ENCODE results near the gene SCCPDH.

DNA sequence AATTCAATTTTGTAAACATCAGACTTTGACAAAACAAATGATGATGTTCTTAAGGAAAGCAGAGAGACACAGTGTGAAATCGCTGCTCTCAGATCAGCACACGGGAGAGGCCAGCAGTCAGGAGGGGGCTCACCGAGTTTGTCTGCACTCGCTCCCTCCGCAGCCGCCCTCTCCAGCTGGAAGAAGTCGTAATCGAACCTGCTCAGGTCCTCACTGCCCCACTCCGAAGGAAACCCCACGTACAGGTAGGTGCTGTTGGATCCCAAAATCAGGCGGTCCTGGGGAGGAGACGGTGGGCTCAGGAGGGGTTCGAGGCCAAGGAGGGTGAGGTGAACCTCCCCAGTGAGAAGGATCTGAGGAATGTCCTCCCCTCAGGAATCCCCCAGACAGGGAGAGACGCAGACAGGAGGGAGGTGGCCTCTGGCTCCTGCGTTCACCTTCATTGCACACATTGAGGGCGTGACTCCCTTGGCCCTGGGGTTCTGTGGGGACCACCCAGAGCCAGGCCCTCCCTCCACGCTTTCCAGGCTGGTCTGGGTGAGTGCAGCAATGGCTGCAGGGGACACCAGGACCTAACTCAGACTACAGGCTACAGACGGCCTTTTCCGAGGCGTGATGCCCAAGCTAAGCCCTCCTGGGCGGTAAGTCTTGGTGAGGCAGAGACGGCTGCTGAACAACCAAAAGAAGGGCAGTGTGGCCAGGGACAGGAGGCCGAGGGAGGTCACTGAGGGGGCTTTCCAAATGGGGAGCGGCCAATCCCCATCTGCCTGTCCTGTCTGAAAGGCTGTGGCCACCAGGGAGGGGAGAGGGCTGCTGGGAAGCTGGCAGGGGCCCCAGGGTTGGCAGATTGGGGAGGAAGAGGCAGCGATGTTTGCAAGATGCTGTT is 65.5 kb downstream of the SCCPDH start:
- TF ChIP-seq, protein P1, sequence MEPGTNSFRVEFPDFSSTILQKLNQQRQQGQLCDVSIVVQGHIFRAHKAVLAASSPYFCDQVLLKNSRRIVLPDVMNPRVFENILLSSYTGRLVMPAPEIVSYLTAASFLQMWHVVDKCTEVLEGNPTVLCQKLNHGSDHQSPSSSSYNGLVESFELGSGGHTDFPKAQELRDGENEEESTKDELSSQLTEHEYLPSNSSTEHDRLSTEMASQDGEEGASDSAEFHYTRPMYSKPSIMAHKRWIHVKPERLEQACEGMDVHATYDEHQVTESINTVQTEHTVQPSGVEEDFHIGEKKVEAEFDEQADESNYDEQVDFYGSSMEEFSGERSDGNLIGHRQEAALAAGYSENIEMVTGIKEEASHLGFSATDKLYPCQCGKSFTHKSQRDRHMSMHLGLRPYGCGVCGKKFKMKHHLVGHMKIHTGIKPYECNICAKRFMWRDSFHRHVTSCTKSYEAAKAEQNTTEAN (CRISPR knock-in tag; IDR thresholded peaks at IDR 0.05), result no peak
- TF ChIP-seq, protein P2, sequence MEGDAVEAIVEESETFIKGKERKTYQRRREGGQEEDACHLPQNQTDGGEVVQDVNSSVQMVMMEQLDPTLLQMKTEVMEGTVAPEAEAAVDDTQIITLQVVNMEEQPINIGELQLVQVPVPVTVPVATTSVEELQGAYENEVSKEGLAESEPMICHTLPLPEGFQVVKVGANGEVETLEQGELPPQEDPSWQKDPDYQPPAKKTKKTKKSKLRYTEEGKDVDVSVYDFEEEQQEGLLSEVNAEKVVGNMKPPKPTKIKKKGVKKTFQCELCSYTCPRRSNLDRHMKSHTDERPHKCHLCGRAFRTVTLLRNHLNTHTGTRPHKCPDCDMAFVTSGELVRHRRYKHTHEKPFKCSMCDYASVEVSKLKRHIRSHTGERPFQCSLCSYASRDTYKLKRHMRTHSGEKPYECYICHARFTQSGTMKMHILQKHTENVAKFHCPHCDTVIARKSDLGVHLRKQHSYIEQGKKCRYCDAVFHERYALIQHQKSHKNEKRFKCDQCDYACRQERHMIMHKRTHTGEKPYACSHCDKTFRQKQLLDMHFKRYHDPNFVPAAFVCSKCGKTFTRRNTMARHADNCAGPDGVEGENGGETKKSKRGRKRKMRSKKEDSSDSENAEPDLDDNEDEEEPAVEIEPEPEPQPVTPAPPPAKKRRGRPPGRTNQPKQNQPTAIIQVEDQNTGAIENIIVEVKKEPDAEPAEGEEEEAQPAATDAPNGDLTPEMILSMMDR (IDR thresholded peaks at IDR 0.05), result no peak

All from WTC11 (cell line).